Naive thymus-derived CD8-positive, alpha-beta T cell (primary cell): Measurements from ENCODE around the gene GCK. TPM values are rescaled to one million over a fixed set of nuclear protein-coding genes. Genes with fewer than 3 reads are reported as not detected.

Experiments used
- ATAC-seq, 2 donors: fragments of 150-1000 bp; cut with Tn5 transposase in 1 of 2; sonication (Bioruptor Pico), chemical (Tn5 transposase) in 1 of 2; 1 replicate in 1 of 2; 2 replicates in 1 of 2; pipeline ENCODE4 v1.10.0; 2021; ENCODE audit warnings: mild to moderate bottlenecking in 2 of 2, moderate library complexity in 2 of 2
- POLR2A ChIA-PET: fragments of 350-600 bp; sonication (Branson Sonifier 250); formaldehyde crosslinking; loops from one replicate; lab custom pipeline; 2021; ENCODE audit warnings: antibody characterized with exemption; lab: Charles Lee
- DNase-seq, 10 donors: peaks; one replicate each; pipeline versions ENCODE4 v3.0.0 to v3.0.0-alpha.2; 2020 to 2022
- H3K27ac Mint-ChIP-seq, 10 donors: one replicate each; pipeline ENCODE4 v1.8.0; 2020 to 2022; ENCODE audit warnings: mild to moderate bottlenecking in 10 of 10, mixed read lengths in 10 of 10, moderate library complexity in 4 of 10, inconsistent platforms in 1 of 10
- H3K27me3 Mint-ChIP-seq, 5 donors: one replicate each; pipeline ENCODE4 v1.8.0; 2021 to 2022; ENCODE audit warnings: mixed read lengths in 5 of 5
- H3K36me3 Mint-ChIP-seq, 3 donors: one replicate each; pipeline ENCODE4 v1.8.0; 2020 to 2022; ENCODE audit warnings: mixed read lengths in 3 of 3, mild to moderate bottlenecking in 2 of 3, inconsistent platforms in 1 of 3
- H3K4me1 Mint-ChIP-seq, 4 donors: one replicate each; pipeline ENCODE4 v1.8.0; 2021 to 2022; ENCODE audit warnings: mixed read lengths in 4 of 4
- H3K4me3 Mint-ChIP-seq, 10 donors: one replicate each; pipeline ENCODE4 v1.8.0; 2020 to 2022; ENCODE audit warnings: mild to moderate bottlenecking in 10 of 10, mixed read lengths in 10 of 10, moderate library complexity in 6 of 10, inconsistent platforms in 1 of 10
- H3K9me3 Mint-ChIP-seq, 9 donors: one replicate each; pipeline ENCODE4 v1.8.0; 2020 to 2022; ENCODE audit warnings: mixed read lengths in 9 of 9, mild to moderate bottlenecking in 3 of 9, inconsistent platforms in 1 of 9, moderate library complexity in 1 of 9
- polyA plus RNA-seq, 3 donors: library from polyadenylated mRNA; unstranded; fragments of 300-500 nt; fragmentation: Illumina TruSeq; gene quantifications; one replicate each; pipeline ENCODE4 v1.2.3, GENCODE V29; 2021
- total RNA-seq, 8 experiments: library from RNA in 2 of 8; stranded (reverse) in 2 of 8; gene quantifications; one replicate each; pipeline ENCODE4 v1.2.3 and lab custom pipeline; 2021 to 2026

GCK gene
- total and polyA plus RNA-seq, 5 experiments from 2014 or later: 0.58 to 4.8 (median 1.2) TPM

GRCh38 chr7:44162785-44163395 lies 26.3 kb downstream of the GCK start:
- peaks cover 0 to 4% (median 0%) of the 10 kb centered on the region in 5 donors for H3K27me3 Mint-ChIP-seq
- peaks cover 0 to 5% (median 0%) of the 10 kb centered on the region in 3 donors for H3K36me3 Mint-ChIP-seq
- H3K4me3 Mint-ChIP-seq: no peak overlapping the region
- POLR2A ChIA-PET: no interaction called here
- H3K9me3 Mint-ChIP-seq: peaks cover 0 to 8% (median 0%) of the 10 kb centered on the region in 9 donors
- H3K27ac Mint-ChIP-seq: no peak overlapping the region
- DNase-seq: peak in 1 of 10 donors; percentile 23
- H3K4me1 Mint-ChIP-seq: peaks cover 0 to 5% (median 4%) of the 10 kb centered on the region in 4 donors
- ATAC-seq: no peak

- H3K27me3 Mint-ChIP-seq: peaks cover 0 to 4% (median 0%) of the 10 kb centered on the region in 5 donors
- H3K9me3 Mint-ChIP-seq: peaks cover 0 to 8% (median 0%) of the 10 kb centered on the region in 9 donors
- peak overlapping the region in 1 of 10 donors; percentile 48 for H3K27ac Mint-ChIP-seq
- POLR2A ChIA-PET: no interaction called here
- DNase-seq: peak in 1 of 10 donors; percentile 45
- H3K36me3 Mint-ChIP-seq: peaks cover 0 to 5% (median 0%) of the 10 kb centered on the region in 3 donors
- no peak overlapping the region for H3K4me3 Mint-ChIP-seq
- no peak for ATAC-seq
- H3K4me1 Mint-ChIP-seq: peaks cover 0 to 2% (median 0%) of the 10 kb centered on the region in 4 donors
Measured at GRCh38 chr7:44162179-44162578, 27.1 kb downstream of the GCK start.

GRCh38 chr7:44161371-44161770 lies 27.9 kb downstream of the GCK start:
- POLR2A ChIA-PET: no interaction called here
- no peak overlapping the region for H3K27ac Mint-ChIP-seq
- ATAC-seq: no peak
- H3K27me3 Mint-ChIP-seq: peaks cover 0 to 4% (median 0%) of the 10 kb centered on the region in 5 donors
- peaks cover 0 to 8% (median 0%) of the 10 kb centered on the region in 9 donors for H3K9me3 Mint-ChIP-seq
- peak in 1 of 10 donors; percentile 18 for DNase-seq
- no peaks in the 10 kb centered on the region for H3K4me1 Mint-ChIP-seq
- no peak overlapping the region for H3K4me3 Mint-ChIP-seq
- peaks cover 0 to 5% (median 0%) of the 10 kb centered on the region in 3 donors for H3K36me3 Mint-ChIP-seq

DNA sequence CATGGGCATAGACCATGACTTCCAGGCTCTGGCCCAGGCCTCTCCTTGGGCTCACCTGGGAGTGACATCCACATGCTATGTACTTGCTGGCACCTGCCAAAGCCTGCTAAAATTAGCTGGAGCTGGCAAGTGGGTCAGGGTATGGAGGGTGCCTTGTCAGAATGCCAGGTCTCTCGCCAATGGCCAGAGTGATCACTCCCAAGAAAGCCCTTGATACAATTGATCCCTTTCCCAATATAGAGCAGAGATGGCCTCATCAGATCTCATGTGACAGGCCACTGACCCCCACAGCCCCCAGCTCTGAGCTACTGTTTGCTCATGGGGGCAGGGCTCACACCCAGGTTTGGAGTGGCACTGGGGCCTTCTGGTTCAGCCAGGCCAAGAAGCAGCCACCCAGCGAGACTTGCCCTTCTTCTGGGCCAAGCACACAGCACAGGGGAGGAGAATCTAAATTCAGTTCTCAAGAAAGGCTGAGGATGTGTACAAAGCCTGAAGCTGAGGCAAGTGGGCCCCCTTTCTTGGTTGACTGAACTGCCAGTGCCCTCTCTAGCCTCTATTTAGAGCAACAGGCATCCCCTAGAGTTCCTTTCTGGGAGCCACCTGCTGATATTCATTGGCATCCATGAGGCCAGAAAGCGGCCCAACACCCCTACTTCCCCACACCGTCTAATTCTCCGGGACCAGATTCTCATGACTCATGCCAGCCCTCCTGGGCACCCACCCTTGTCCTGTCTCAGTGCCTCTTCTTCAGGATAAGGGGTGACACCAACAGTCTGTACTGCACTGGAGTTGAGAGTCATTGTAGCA lies 29.2 kb downstream of the GCK start:
- Mint-ChIP-seq H3K4me1 (no peaks in the 10 kb centered on the region), H3K9me3 (peaks cover 0 to 8% (median 0%) of the 10 kb centered on the region in 9 donors), H3K27me3 (peaks cover 0 to 4% (median 0%) of the 10 kb centered on the region in 5 donors), H3K27ac (no peak overlapping the region), H3K36me3 (peaks cover 0 to 5% (median 0%) of the 10 kb centered on the region in 3 donors), H3K4me3 (no peak overlapping the region)
- POLR2A ChIA-PET: no interaction called here
- ATAC-seq (no peak), DNase-seq (peak in 1 of 10 donors; percentile 27)

DNA sequence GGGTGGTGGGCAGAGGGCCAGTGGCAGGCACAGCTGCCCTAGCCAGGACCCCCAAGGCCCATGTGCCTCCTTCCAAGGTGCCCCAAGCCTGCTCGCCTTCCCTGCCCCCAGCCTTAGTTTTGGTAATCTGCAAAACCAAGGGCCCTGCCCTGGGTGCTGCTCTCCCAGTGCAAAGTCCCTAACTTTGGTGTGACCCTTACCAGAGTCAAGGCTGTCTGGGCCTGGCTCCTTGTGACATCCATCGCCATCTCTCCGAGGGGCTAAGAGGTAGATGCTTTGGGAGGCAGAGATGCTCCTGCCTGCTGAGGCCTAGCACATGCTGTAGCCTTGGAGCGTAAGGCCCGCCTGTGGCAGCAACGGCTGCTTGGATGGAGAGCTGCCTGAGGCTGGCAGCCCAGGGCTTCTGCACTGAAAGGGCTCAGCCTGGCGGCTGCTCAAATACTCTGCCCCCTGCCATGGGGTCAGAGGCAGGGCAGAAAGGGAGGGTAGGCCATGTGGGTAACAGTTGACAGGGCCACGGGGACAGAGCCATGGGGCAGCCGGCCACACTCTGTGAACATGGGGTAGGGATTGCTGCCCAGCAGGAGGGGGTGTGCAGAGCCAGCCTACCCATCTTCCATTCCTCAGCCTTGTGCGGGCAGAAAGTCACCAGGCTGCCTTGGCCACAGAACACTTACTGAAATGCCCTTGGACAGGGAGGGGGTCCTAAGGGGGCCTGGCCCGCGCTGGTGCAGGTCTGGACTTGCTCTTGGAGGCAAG lies 30.2 kb downstream of the GCK start:
- no peak overlapping the region for H3K4me3 Mint-ChIP-seq
- no peak for DNase-seq
- no peak for ATAC-seq
- POLR2A ChIA-PET: no interaction called here
- H3K36me3 Mint-ChIP-seq: peaks cover 0 to under 1% (median 0%) of the 10 kb centered on the region in 3 donors
- H3K9me3 Mint-ChIP-seq: peaks cover 0 to 3% (median 0%) of the 10 kb centered on the region in 9 donors
- peaks cover 0 to 4% (median 0%) of the 10 kb centered on the region in 5 donors for H3K27me3 Mint-ChIP-seq
- no peak overlapping the region for H3K27ac Mint-ChIP-seq
- H3K4me1 Mint-ChIP-seq: no peaks in the 10 kb centered on the region

DNA sequence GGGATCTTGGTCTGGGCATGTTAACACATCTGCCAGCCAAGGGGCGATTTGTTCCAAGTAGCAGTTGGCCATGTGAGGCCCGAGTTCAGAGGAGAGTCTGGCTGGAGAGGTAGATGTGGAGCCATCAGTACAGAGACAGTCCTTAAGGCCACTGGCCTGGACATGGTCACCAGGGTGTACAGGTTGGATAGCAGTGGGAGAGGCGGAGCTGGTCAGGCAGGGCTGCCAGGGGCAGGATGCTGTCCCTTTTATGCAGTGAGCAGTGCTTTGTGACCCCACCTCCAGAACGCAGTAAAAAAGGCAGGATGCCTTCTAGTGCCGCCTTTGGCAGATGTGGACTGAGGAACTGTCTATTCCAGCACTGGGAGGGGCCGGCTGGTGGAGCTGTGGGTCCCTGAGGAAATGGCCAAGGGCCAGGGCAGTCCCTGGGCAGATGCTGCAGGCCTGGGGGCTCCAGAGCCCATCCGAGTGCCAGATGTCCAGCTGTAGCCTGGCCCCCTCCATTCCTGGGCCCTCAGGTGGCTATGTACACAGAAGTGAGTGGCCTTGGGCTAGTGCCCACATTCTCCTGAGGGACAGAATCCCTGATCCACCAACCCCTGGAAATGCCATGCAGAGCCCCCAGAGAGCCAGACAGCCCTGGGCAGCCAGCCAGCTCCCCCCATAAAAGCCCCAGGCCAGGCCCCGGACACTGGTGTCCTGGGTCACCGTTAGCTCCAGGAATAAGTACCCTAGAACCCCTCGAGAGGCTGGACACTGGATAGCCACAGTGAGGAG lies 31.0 kb downstream of the GCK start:
- Mint-ChIP-seq H3K9me3 (no peaks in the 10 kb centered on the region), H3K4me1 (no peaks in the 10 kb centered on the region), H3K27ac (peak overlapping the region in 1 of 10 donors; percentile 9), H3K27me3 (peaks cover 0 to 4% (median 0%) of the 10 kb centered on the region in 5 donors), H3K36me3 (no peaks in the 10 kb centered on the region), H3K4me3 (no peak overlapping the region)
- ATAC-seq (no peak), DNase-seq (no peak)
- POLR2A ChIA-PET: no interaction called here

DNA sequence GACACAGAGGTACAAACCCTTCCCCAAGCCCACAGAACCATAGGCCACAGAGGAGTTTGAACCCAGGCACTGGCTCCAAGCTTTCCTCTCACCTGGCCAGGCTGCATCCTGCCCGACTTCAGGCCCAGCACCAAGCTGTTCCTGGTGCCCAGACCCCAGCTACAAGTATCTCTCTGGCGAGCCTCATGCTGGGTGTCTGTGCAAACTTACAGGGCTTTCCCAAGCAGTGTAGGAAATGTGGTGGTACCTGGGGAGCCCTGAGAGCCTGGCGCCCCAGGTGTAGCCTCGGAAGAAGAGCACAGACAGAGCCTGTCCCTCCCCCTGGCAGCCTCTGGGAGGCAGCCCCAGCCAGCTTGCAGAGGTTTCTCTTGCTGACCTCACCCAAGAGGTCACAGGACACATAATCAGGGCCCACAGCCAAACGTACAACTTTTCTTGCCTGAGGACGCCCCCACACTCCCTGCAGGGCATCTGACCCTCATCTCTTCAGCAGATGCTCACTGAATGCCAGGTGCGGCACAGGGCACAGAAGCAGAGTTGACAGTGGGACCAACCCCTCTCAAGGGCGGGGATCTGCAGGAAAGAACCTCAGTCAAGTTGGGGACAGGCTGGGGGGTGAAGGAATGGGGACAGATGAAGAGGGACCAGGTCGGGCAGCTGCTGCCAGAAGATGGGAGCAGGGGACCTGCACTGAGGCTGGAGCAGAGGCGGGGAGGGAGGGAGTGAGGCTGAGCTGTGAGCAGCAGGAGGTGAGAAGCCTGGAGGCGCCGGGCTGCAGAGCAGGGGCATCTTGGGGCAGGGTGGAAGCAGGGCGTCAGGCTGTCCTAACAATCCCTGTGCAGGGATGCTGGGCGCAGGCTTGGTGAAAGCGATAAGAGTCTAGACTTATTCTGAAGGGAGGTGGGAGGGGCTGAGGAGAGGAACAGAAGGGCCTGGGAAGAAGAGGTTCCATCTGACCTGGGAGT lies 31.8 kb downstream of the GCK start:
- H3K27ac Mint-ChIP-seq: peak overlapping the region in 1 of 10 donors; percentile 9
- H3K36me3 Mint-ChIP-seq: no peaks in the 10 kb centered on the region
- H3K4me1 Mint-ChIP-seq: no peaks in the 10 kb centered on the region
- DNase-seq: peak in 1 of 10 donors; percentile 22
- ATAC-seq: no peak
- POLR2A ChIA-PET: no interaction called here
- peaks cover 0 to 4% (median 0%) of the 10 kb centered on the region in 5 donors for H3K27me3 Mint-ChIP-seq
- H3K9me3 Mint-ChIP-seq: no peaks in the 10 kb centered on the region
- H3K4me3 Mint-ChIP-seq: no peak overlapping the region

DNA sequence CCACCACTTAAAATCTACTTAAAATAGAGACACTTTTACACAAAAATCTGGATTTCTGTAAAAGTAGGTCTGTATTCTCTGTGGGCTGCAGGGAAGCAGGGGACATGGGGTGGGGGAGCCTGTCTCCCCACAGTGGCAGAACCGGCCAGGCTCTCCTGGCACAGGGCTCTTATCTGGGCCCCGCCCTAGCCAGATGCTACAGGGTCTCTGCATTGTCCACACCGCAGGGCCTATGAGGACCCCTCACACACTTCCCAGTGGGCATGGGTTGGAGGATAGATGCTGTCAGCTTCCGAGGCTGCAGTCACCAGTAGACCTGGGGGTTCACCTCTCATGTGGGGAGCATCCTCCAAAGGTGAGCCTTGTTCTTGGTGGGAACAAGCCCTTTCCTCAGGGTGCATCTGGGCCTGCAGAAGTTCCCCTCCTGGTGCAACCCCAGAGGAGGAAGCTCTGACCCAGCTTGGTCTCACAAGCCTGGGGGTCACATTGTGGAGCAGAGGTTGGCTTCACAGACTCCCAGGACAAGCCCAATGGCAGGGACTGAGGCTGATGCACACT lies 32.7 kb downstream of the GCK start:
- no peak overlapping the region for H3K4me3 Mint-ChIP-seq
- DNase-seq: peak in 1 of 10 donors; percentile 15
- ATAC-seq: no peak
- no peaks in the 10 kb centered on the region for H3K27me3 Mint-ChIP-seq
- H3K9me3 Mint-ChIP-seq: no peaks in the 10 kb centered on the region
- H3K36me3 Mint-ChIP-seq: no peaks in the 10 kb centered on the region
- POLR2A ChIA-PET: no interaction called here
- H3K27ac Mint-ChIP-seq: no peak overlapping the region
- H3K4me1 Mint-ChIP-seq: no peaks in the 10 kb centered on the region

DNA sequence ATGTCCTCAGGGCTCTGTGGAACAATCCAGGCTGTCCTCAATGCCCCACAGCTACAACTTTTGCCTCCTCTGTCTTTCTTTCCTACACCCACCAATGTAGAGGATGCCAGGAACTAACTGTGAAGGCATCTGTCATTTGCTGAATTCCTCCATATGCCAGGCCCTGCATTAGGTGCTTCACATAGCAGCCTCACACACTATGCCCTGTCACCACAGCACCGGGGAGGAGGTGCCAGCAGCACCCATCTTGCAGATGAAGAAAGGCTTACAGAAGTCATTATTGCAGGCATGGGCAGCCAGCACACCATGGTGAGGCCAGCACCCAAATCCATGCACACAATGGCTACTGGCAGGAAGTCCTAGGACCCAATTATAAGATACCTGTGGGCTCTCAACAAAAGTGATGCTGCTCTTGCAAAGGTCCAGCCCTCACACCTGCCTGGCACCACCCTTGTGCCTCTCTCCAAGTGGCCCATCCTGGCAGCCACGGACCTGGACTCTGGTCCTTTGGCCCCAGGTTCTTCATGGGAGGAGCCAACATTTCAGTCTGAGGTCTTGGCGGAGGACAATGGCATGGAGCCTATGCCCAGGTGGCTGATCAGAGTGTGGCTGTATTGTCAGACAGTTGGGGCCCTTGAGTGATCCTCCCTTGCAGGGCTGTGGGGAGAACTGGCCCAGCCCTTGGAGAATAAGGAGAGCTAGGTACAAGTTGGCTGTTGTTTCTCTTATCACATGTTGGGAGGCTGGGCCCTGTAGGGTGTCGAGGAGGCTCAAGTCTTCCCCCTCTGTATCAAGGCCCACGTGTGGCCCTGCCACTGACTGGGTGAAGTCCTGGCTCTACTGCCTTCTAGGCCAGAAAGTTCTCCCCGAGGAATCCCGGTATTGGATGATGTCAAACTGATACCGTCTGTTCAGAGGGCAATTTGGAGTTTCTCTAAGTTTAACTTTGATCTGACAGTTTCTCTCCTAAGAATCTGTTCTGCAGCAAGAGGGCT lies 33.8 kb downstream of the GCK start:
- DNase-seq (peak in 1 of 10 donors; percentile 3), ATAC-seq (no peak)
- Mint-ChIP-seq H3K36me3 (no peaks in the 10 kb centered on the region), H3K9me3 (no peaks in the 10 kb centered on the region), H3K4me1 (no peaks in the 10 kb centered on the region), H3K4me3 (no peak overlapping the region), H3K27ac (no peak overlapping the region), H3K27me3 (no peaks in the 10 kb centered on the region)
- POLR2A ChIA-PET: no interaction called here

GRCh38 chr7:44154703-44155102 lies 34.5 kb downstream of the GCK start:
- Mint-ChIP-seq H3K27ac (no peak overlapping the region), H3K4me1 (no peaks in the 10 kb centered on the region), H3K9me3 (no peaks in the 10 kb centered on the region), H3K36me3 (no peaks in the 10 kb centered on the region), H3K27me3 (no peaks in the 10 kb centered on the region), H3K4me3 (no peak overlapping the region)
- ATAC-seq: no peak
- POLR2A ChIA-PET: no interaction called here
- peak in 1 of 10 donors; percentile 4 for DNase-seq
